GM06990 (cell line): ENCODE results near the gene ATP6V0D1.

Experiments
- DNase-seq: peaks from one replicate; pipeline ENCODE4 v3.0.0-alpha.2; 2011; ENCODE audit not compliant: insufficient read length; ENCODE audit errors: extremely low read depth
- H3K27me3 ChIP-seq: replicated peaks from 2 replicates; pipeline ENCODE4 v1.6.0; 2011; ENCODE audit warnings: low read length; ENCODE audit not compliant: control insufficient read depth, insufficient read depth
- H3K36me3 ChIP-seq: 2 replicates; pipeline ENCODE4 v1.5.1; 2011; ENCODE audit warnings: low read length; ENCODE audit not compliant: control insufficient read depth, insufficient read depth
- H3K4me3 ChIP-seq: replicated peaks from 2 replicates; pipeline ENCODE4 v1.5.1; 2011; ENCODE audit warnings: low read depth, mild to moderate bottlenecking, control low read depth, low read length
- TF ChIP-seq, protein P1 (sequence below): IDR thresholded peaks from 2 replicates; pipeline ENCODE4 v1.5.1; 2011; ENCODE audit warnings: low read length, control low read depth, mild to moderate bottlenecking, inconsistent platforms; ENCODE audit not compliant: insufficient read depth, poor library complexity, severe bottlenecking

The ATP6V0D1 gene

DNA sequence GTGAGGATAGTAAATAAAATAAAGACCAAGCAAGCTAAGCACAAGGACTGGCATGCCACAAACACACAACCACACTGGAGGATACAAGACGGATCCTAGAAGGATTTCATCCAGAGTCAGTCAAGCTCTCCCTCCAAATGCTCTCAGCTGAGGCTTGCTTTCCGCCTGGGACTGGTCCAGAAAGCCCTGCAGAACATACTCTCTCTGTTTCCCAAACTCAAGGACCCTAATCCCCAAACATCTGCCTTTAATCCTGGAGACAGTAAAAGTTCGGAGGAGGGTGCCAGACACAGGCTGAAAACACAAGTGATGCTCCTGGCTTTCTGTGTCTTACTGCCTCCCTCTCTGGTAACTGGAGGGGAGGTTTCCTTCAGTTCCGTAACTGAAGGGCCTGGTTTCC is 55.4 kb downstream of the ATP6V0D1 start:
- DNase-seq, result no peak
- TF ChIP-seq, protein P1, sequence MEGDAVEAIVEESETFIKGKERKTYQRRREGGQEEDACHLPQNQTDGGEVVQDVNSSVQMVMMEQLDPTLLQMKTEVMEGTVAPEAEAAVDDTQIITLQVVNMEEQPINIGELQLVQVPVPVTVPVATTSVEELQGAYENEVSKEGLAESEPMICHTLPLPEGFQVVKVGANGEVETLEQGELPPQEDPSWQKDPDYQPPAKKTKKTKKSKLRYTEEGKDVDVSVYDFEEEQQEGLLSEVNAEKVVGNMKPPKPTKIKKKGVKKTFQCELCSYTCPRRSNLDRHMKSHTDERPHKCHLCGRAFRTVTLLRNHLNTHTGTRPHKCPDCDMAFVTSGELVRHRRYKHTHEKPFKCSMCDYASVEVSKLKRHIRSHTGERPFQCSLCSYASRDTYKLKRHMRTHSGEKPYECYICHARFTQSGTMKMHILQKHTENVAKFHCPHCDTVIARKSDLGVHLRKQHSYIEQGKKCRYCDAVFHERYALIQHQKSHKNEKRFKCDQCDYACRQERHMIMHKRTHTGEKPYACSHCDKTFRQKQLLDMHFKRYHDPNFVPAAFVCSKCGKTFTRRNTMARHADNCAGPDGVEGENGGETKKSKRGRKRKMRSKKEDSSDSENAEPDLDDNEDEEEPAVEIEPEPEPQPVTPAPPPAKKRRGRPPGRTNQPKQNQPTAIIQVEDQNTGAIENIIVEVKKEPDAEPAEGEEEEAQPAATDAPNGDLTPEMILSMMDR, result no peak
- no peak overlapping the region for H3K4me3 ChIP-seq

DNA sequence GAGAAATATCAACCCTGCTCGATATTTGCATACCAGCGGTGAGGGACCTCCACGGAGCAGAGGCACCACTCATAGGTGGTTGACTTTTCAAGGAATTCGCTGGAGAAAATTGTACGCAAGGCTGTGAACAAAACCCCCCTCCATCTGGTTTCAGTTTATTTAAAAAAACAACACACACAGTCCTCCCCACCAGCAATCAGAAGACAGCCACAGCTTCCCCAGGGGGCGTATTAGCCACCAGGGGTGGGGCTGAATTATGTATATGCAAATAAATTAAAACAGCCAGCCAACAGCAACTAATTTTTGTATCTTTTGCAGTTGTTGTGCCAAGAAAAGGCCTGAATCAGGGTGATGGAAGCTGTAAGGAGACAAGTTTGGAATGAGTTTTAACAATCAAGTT is 55.9 kb downstream of the ATP6V0D1 start:
- TF ChIP-seq, protein P1, result no peak
- no peak for DNase-seq
- no peaks in the 10 kb centered on the region for H3K36me3 ChIP-seq
- H3K4me3 ChIP-seq, result no peak overlapping the region
- H3K27me3 ChIP-seq, result peaks cover 2% of the 10 kb centered on the region

More for the DNA sequence above, 55.4 kb downstream of the ATP6V0D1 start:
- Histone ChIP-seq H3K27me3 (peaks cover 2% of the 10 kb centered on the region), H3K36me3 (no peaks in the 10 kb centered on the region)

DNA sequence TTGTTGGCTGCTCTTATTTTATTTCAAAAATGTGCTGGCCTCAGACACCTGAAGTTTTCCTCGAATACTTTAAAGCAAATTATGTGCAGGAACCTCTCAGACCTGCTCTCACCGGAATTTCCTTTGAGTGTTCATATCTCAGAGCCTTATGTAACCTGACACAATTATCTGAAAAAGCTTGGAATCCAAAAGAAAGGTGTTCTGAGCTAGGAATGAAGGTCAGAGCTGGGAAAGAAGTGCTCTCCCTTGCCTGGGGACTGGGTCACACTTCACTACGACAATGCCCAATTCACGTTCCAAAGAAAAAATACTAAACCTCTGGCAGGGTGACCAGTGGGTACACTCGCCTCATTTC is 56.7 kb downstream of the ATP6V0D1 start:
- peaks cover 2% of the 10 kb centered on the region for H3K27me3 ChIP-seq
- H3K4me3 ChIP-seq, result no peak overlapping the region
- no peaks in the 10 kb centered on the region for H3K36me3 ChIP-seq
- TF ChIP-seq, protein P1, result no peak
- DNase-seq, result no peak

DNA sequence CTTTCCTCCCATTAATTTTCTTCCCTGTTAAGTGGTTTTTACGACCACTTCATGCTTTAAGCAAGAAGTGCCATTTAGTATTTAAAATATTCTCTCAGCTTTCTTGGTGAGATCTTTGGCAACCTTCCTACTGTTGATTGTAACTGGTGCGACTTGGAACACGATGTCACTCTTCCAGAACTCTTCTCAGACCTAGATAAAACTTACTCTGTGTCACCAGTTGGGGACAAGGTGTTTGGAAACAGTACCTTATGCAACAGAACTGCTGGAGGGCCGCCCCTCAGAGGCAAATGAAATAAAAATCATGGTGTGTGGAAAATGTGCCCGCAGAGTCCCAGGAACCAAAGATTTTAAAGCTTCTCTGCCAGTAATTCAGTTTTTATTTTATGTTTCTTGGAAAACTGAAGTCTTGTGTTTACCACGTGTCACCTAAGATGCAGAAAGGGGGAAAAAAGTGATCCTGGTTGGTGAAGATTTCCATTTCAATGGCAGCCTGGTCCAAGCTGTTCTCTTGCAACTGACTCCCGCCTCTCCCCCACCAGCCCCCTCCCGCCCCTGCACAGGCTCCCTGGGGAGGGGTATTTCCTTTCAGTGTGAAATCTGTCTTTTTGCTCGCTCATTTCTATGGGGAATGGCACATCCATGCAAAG is 57.2 kb downstream of the ATP6V0D1 start:
- TF ChIP-seq, protein P1, result no peak
- no peaks in the 10 kb centered on the region for H3K36me3 ChIP-seq
- peaks cover 2% of the 10 kb centered on the region for H3K27me3 ChIP-seq
- DNase-seq, result no peak
- no peak overlapping the region for H3K4me3 ChIP-seq

DNA sequence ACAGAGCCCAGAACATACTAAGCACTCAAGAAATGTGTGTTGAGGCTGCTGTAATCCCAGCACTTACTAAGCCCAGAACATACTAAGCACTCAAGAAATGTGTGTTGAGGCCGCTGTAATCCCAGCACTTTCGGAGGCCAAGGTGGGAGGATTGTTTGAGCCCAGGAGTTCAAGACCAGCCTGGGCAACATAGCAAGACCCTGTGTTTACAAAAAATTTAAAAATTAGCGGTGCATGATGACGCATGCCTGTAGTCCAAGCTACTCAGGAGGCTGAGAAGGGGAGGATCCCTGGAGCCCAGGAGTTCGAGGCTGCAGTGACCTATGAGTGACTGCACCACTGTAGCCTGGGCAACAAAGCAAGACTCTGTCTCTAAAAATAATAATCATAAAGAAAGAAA is 57.9 kb downstream of the ATP6V0D1 start:
- peaks cover 2% of the 10 kb centered on the region for H3K27me3 ChIP-seq
- no peak for DNase-seq
- no peak overlapping the region for H3K4me3 ChIP-seq
- TF ChIP-seq, protein P1, result no peak
- no peaks in the 10 kb centered on the region for H3K36me3 ChIP-seq

DNA sequence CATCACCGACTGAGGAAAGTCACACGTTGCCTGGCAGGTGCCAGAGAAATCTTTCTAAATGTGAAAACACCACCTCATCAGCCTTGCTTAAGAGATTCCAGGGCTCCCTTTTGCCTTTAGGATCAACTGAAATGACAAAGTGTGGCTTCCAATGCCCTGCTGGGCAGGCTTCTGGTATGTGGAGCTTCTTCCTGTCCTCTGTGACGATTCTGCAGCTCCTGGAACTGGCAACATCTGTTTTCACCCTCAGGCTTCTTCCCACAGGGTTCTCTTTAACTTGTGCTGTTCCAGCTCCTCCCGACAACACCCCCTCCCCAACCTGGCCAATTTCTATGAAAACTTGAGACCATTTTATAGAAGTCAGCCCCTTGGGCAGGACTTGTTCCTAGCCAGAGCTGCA is 59.9 kb downstream of the ATP6V0D1 start:
- H3K4me3 ChIP-seq, result no peak overlapping the region
- H3K27me3 ChIP-seq, result no peaks in the 10 kb centered on the region; the same call in none of the 2 replicates
- H3K36me3 ChIP-seq, result no peaks in the 10 kb centered on the region
- TF ChIP-seq, protein P1, result no peak
- no peak for DNase-seq
